OCI-LY1 (cell line): Measurements from ENCODE around the gene AIF1L.

Experiments
- H2AFZ ChIP-seq: fragments of 200-600 bp; sonication (generic), shearing (Covaris generic); 2 replicates; pipeline ENCODE4 v1.6.0; 2014; ENCODE audit warnings: antibody characterized with exemption, mild to moderate bottlenecking, low read length
- H3F3A ChIP-seq: fragments of 200-600 bp; sonication (generic), shearing (Covaris generic); 2 replicates; pipeline ENCODE4 v1.6.0; 2014; ENCODE audit warnings: mild to moderate bottlenecking, antibody characterized with exemption, low read length, moderate library complexity; ENCODE audit not compliant: insufficient read depth
- H3K27ac ChIP-seq: fragments of 200-600 bp; sonication (generic); 2 replicates; pipeline ENCODE4 v1.5.1; 2014; ENCODE audit warnings: low read length, mixed run types, mild to moderate bottlenecking, low read depth; ENCODE audit not compliant: poor library complexity, severe bottlenecking
- H3K27me3 ChIP-seq: fragments of 200-600 bp; sonication (generic); 2 replicates; pipeline ENCODE4 v1.6.0; 2014; ENCODE audit warnings: antibody characterized with exemption, mild to moderate bottlenecking, low read length, moderate library complexity; ENCODE audit not compliant: insufficient read depth
- H3K36me3 ChIP-seq: fragments of 200-600 bp; sonication (generic); 2 replicates; pipeline ENCODE4 v1.6.1; 2014; ENCODE audit warnings: mild to moderate bottlenecking, antibody characterized with exemption, low read length, moderate library complexity, mixed read lengths; ENCODE audit not compliant: insufficient read depth
- H3K4me1 ChIP-seq: fragments of 200-600 bp; sonication (generic); 2 replicates; pipeline ENCODE4 v1.5.1; 2014; ENCODE audit warnings: mild to moderate bottlenecking, low read length, moderate library complexity; ENCODE audit not compliant: insufficient read depth, severe bottlenecking
- H3K4me2 ChIP-seq: fragments of 200-600 bp; sonication (generic), shearing (Covaris generic); 2 replicates; pipeline ENCODE4 v1.6.1; 2014; ENCODE audit warnings: low read length
- H3K4me3 ChIP-seq: fragments of 200-600 bp; sonication (generic); 2 replicates; pipeline ENCODE4 v1.5.1; 2014; ENCODE audit warnings: low read length, low read depth, mild to moderate bottlenecking, mixed read lengths; ENCODE audit not compliant: poor library complexity, severe bottlenecking
- H3K79me2 ChIP-seq: fragments of 200-600 bp; shearing (Covaris generic); 2 replicates; pipeline ENCODE4 v1.6.1; 2016; ENCODE audit warnings: mixed run types, low read length, mixed read lengths; ENCODE audit not compliant: insufficient read depth
- H3K9ac ChIP-seq: fragments of 200-600 bp; sonication (generic), shearing (Covaris generic); 2 replicates; pipeline ENCODE4 v1.6.1; 2014; ENCODE audit warnings: mild to moderate bottlenecking, low read length, mixed read lengths
- H3K9me2 ChIP-seq: fragments of 200-600 bp; sonication (generic), shearing (Covaris generic); 2 replicates; pipeline ENCODE4 v1.6.1; 2014; ENCODE audit warnings: low read depth, mild to moderate bottlenecking, low read length, mixed read lengths
- H3K9me3 ChIP-seq: fragments of 200-600 bp; shearing (Covaris generic); 2 replicates; pipeline ENCODE4 v1.6.1; 2014; ENCODE audit warnings: low read length, mixed read lengths
- H4K20me1 ChIP-seq: fragments of 200-600 bp; sonication (generic), shearing (Covaris generic); 2 replicates; pipeline ENCODE4 v1.6.0; 2016; ENCODE audit warnings: mild to moderate bottlenecking, low read length; ENCODE audit not compliant: insufficient read depth
- CTCF ChIP-seq: fragments of 200-600 bp; sonication (generic), shearing (Covaris generic); IDR thresholded peaks from 2 replicates; pipeline ENCODE4 v1.5.1; 2017; ENCODE audit warnings: mild to moderate bottlenecking, antibody characterized with exemption, low read length, moderate library complexity, mixed read lengths
- EZH2 ChIP-seq: fragments of 200-600 bp; sonication (generic), shearing (Covaris generic); IDR thresholded peaks from 2 replicates; pipeline ENCODE4 v1.8.0; 2017; ENCODE audit warnings: borderline replicate concordance, mixed run types, mild to moderate bottlenecking, antibody characterized with exemption, low read length, moderate library complexity, mixed read lengths

Gene AIF1L

GRCh38 chr9:131103535-131103934 is 7.2 kb downstream of the AIF1L start:
- TF ChIP-seq EZH2 (no peak), CTCF (no peak)
- Histone ChIP-seq H3K9me2 (no peaks in the 10 kb centered on the region), H3K79me2 (no peaks in the 10 kb centered on the region), H3K9me3 (no peaks in the 10 kb centered on the region), H3K27me3 (no peaks in the 10 kb centered on the region), H3K9ac (no peak overlapping the region), H3F3A (no peaks in the 10 kb centered on the region), H3K27ac (no peak overlapping the region), H3K4me1 (no peaks in the 10 kb centered on the region), H3K4me3 (no peak overlapping the region), H3K4me2 (no peak overlapping the region), H2AFZ (no peak overlapping the region), H3K36me3 (no peaks in the 10 kb centered on the region), H4K20me1 (no peaks in the 10 kb centered on the region)

- H3K27me3 ChIP-seq: no peaks in the 10 kb centered on the region
- no peak overlapping the region for H3K27ac ChIP-seq
- no peaks in the 10 kb centered on the region for H4K20me1 ChIP-seq
These were observed 7.8 kb downstream of the AIF1L start for GRCh38 chr9:131104016-131104740.

GRCh38 chr9:131105952-131106351 is 9.6 kb downstream of the AIF1L start:
- Histone ChIP-seq H3K27ac (no peak overlapping the region), H3K36me3 (no peaks in the 10 kb centered on the region), H3K9me3 (no peaks in the 10 kb centered on the region), H4K20me1 (no peaks in the 10 kb centered on the region), H2AFZ (no peak overlapping the region), H3K4me2 (no peak overlapping the region), H3K9ac (no peak overlapping the region), H3K27me3 (no peaks in the 10 kb centered on the region), H3K4me1 (no peaks in the 10 kb centered on the region), H3K4me3 (no peak overlapping the region), H3F3A (no peaks in the 10 kb centered on the region), H3K79me2 (no peaks in the 10 kb centered on the region), H3K9me2 (no peaks in the 10 kb centered on the region)
- no peak for TF ChIP-seq CTCF
- TF ChIP-seq EZH2: no peak

More at GRCh38 chr9:131104016-131104740, 7.8 kb downstream of the AIF1L start:
- Histone ChIP-seq H3K9ac (no peak overlapping the region), H3K4me1 (no peaks in the 10 kb centered on the region), H3F3A (no peaks in the 10 kb centered on the region), H2AFZ (no peak overlapping the region), H3K9me3 (no peaks in the 10 kb centered on the region), H3K9me2 (no peaks in the 10 kb centered on the region), H3K36me3 (no peaks in the 10 kb centered on the region), H3K4me2 (no peak overlapping the region), H3K4me3 (no peak overlapping the region), H3K79me2 (no peaks in the 10 kb centered on the region)
- TF ChIP-seq EZH2: no peak
- TF ChIP-seq CTCF: no peak
